ENCODE data around the gene MYOM1.

Gene MYOM1

GRCh38 chr18:3164381-3164780, 55.4 kb downstream of the MYOM1 start:
- TF ChIP-seq REST (IDR thresholded peaks at IDR 0.05; ENCODE audit: low read depth) (no peak), TEAD4 (IDR thresholded peaks at IDR 0.05) (no peak), RAD21 (IDR thresholded peaks at IDR 0.05; ENCODE audit: low read depth) (no peak), NFIC (IDR thresholded peaks at IDR 0.05) (no peak), MAX (IDR thresholded peaks at IDR 0.05) (no peak), FOXM1 (IDR thresholded peaks at IDR 0.05; ENCODE audit: borderline replicate concordance, low read depth) (no peak), EGR1 (IDR thresholded peaks at IDR 0.05) (no peak), YY1 (IDR thresholded peaks at IDR 0.05; ENCODE audit: low read depth) (no peak)

DNA sequence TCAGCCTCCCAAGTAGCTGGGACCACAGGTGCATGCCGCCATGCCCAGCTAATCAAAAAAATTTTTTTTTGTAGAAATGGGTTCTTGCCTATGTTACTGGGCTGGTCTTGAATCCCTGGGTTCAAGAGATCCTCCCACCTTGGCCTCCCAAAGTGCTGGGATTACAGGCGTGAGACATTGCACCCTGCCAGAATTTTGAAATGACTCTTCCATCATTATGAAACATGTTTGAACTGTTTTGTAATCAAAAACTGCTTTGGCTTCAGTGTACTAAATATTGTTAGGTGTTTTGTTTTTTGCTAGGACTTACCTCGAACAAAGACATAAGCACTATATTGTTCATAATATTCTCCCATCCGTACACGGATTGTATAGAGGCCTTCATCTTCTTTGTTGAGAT, 55.8 kb downstream of the MYOM1 start:
- TF ChIP-seq EGR1 (IDR thresholded peaks at IDR 0.05) (no peak), NFIC (IDR thresholded peaks at IDR 0.05) (no peak), ZBTB7A (IDR thresholded peaks at IDR 0.05; ENCODE audit: low read depth) (no peak), YY1 (IDR thresholded peaks at IDR 0.05; ENCODE audit: low read depth) (no peak), FOXM1 (IDR thresholded peaks at IDR 0.05; ENCODE audit: borderline replicate concordance, low read depth) (no peak), REST (IDR thresholded peaks at IDR 0.05; ENCODE audit: low read depth) (no peak), RAD21 (IDR thresholded peaks at IDR 0.05; ENCODE audit: low read depth) (no peak), CREB1 (IDR thresholded peaks at IDR 0.05; ENCODE audit: low read depth) (no peak), TCF12 (IDR thresholded peaks at IDR 0.05; ENCODE audit: low read depth) (no peak), TEAD4 (IDR thresholded peaks at IDR 0.05) (no peak), EP300 (IDR thresholded peaks at IDR 0.05; ENCODE audit: borderline replicate concordance) (no peak), CEBPB (IDR thresholded peaks at IDR 0.05) (no peak), MAX (IDR thresholded peaks at IDR 0.05) (no peak), TAF1 (IDR thresholded peaks at IDR 0.05; ENCODE audit: low read depth) (no peak)
- TF ChIP-seq, protein P1, sequence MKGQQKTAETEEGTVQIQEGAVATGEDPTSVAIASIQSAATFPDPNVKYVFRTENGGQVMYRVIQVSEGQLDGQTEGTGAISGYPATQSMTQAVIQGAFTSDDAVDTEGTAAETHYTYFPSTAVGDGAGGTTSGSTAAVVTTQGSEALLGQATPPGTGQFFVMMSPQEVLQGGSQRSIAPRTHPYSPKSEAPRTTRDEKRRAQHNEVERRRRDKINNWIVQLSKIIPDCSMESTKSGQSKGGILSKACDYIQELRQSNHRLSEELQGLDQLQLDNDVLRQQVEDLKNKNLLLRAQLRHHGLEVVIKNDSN (IDR thresholded peaks at IDR 0.05), result no peak

- no peak for TF ChIP-seq CREB1 (IDR thresholded peaks at IDR 0.05; ENCODE audit: low read depth)
- no peak for TF ChIP-seq MAX (IDR thresholded peaks at IDR 0.05)
- TF ChIP-seq TAF1 (IDR thresholded peaks at IDR 0.05; ENCODE audit: low read depth), result no peak
- TF ChIP-seq CEBPB (IDR thresholded peaks at IDR 0.05), result no peak
- no peak for TF ChIP-seq YY1 (IDR thresholded peaks at IDR 0.05; ENCODE audit: low read depth)
- TF ChIP-seq TEAD4 (IDR thresholded peaks at IDR 0.05), result no peak
- TF ChIP-seq, protein P1 (IDR thresholded peaks at IDR 0.05), result no peak
- no peak for TF ChIP-seq TCF12 (IDR thresholded peaks at IDR 0.05; ENCODE audit: low read depth)
- no peak for TF ChIP-seq EGR1 (IDR thresholded peaks at IDR 0.05)
- TF ChIP-seq NFIC (IDR thresholded peaks at IDR 0.05), result no peak
- no peak for TF ChIP-seq RAD21 (IDR thresholded peaks at IDR 0.05; ENCODE audit: low read depth)
- no peak for TF ChIP-seq EP300 (IDR thresholded peaks at IDR 0.05; ENCODE audit: borderline replicate concordance)
- TF ChIP-seq REST (IDR thresholded peaks at IDR 0.05; ENCODE audit: low read depth), result no peak
- TF ChIP-seq FOXM1 (IDR thresholded peaks at IDR 0.05; ENCODE audit: borderline replicate concordance, low read depth), result no peak
- TF ChIP-seq ZBTB7A (IDR thresholded peaks at IDR 0.05; ENCODE audit: low read depth), result no peak
Measured at GRCh38 chr18:3162181-3162580, 57.6 kb downstream of the MYOM1 start.

DNA sequence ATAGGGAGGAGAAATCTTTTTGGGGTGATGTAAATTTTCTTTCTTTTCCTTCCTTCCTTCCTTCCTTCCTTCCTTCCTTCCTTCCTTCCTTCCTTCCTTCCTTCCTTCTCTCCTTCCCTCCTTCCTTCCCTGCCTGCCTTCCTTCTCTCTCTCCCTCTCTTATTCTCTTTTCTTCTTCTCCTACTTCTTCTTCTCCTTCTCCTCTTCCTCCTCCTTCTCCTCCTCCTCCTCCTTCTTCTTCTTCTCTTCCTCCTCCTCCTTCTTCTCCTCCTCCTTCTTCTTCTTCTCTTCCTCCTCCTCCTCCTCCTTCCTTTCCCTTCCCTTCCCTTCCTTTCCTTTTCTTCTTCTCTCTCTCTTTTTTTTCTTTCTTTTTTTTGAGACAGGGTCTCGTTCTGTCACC, 59.9 kb downstream of the MYOM1 start:
- TF ChIP-seq MAX (IDR thresholded peaks at IDR 0.05) (no peak), CEBPB (IDR thresholded peaks at IDR 0.05) (no peak), FOXM1 (IDR thresholded peaks at IDR 0.05; ENCODE audit: borderline replicate concordance, low read depth) (no peak), TCF12 (IDR thresholded peaks at IDR 0.05; ENCODE audit: low read depth) (no peak), NFIC (IDR thresholded peaks at IDR 0.05) (no peak), EGR1 (IDR thresholded peaks at IDR 0.05) (no peak), EP300 (IDR thresholded peaks at IDR 0.05; ENCODE audit: borderline replicate concordance) (no peak), REST (IDR thresholded peaks at IDR 0.05; ENCODE audit: low read depth) (no peak), ZBTB7A (IDR thresholded peaks at IDR 0.05; ENCODE audit: low read depth) (no peak), YY1 (IDR thresholded peaks at IDR 0.05; ENCODE audit: low read depth) (no peak), TAF1 (IDR thresholded peaks at IDR 0.05; ENCODE audit: low read depth) (no peak), CREB1 (IDR thresholded peaks at IDR 0.05; ENCODE audit: low read depth) (no peak), RAD21 (IDR thresholded peaks at IDR 0.05; ENCODE audit: low read depth) (no peak), TEAD4 (IDR thresholded peaks at IDR 0.05) (no peak)
- TF ChIP-seq, protein P1 (IDR thresholded peaks at IDR 0.05), result no peak

Measured in Ishikawa (cell line).